ENCODE data around the gene STK16.

DNA sequence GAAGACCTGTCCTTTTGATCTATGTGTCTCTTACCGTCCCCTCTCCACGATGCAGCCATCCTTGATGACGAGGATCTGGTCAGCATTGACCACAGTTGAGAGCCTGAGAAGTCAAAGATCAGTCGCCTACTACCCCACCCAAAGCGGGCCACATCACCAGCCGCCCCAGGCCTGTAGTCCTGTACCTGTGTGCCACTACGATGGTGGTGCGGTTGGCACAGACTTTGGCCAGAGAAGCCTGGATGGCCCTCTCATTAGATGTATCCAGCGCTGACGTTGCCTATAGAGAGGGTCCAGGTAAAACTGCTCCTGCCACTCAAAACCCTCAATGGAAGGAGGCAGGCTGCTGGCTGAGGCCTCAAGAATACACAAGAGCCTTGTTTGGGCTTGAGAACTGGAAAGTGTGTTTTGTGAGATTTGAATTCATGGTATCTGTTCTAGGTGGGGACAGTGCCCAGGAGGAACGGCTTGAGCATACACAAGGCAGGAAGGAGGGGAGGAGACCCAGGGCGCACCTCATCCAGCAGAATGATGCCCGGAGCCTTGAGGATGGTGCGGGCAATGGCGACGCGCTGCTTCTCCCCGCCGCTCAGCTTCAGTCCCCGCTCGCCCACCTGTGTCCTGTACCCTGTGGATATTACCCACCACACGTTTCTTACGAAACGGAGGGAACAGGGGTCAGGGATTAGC is 34.9 kb upstream of the STK16 start:
- no peak for TF ChIP-seq CTCF (conservative IDR thresholded peaks at IDR 0.05; ENCODE audit: low read depth, low read length)
- TF ChIP-seq EZH2 (IDR thresholded peaks at IDR 0.05; ENCODE audit: borderline replicate concordance, low read depth, low read length, poor library complexity, severe bottlenecking): no peak

Measured in A673 (cell line).